Activated naive CD4-positive, alpha-beta T cell treated with anti-CD3 and anti-CD28 coated beads for 36 hours (primary cell): ENCODE measurements around the gene ECHDC1. TPM values are rescaled to one million over a fixed set of nuclear protein-coding genes. Genes with fewer than 3 reads are reported as not detected.

Source experiments
- CTCF ChIA-PET: fragments of 350-600 bp; sonication (Branson Sonifier 250); formaldehyde crosslinking; loops from one replicate; lab custom pipeline; 2021; ENCODE audit warnings: antibody characterized with exemption; lab: Charles Lee
- DNase-seq: peaks from one replicate; pipeline ENCODE4 v3.0.0-alpha.2; 2020
- H3K27ac Mint-ChIP-seq: one replicate; pipeline ENCODE4 v1.8.0; 2021; ENCODE audit warnings: mild to moderate bottlenecking, mixed read lengths
- H3K27me3 Mint-ChIP-seq: one replicate; pipeline ENCODE4 v1.8.0; 2021; ENCODE audit warnings: low read depth, mixed read lengths
- H3K36me3 Mint-ChIP-seq: one replicate; pipeline ENCODE4 v1.8.0; 2021; ENCODE audit warnings: low read depth, mixed read lengths
- H3K4me1 Mint-ChIP-seq: one replicate; pipeline ENCODE4 v1.8.0; 2021; ENCODE audit warnings: low read depth, mixed read lengths
- H3K4me3 Mint-ChIP-seq: one replicate; pipeline ENCODE4 v1.8.0; 2021; ENCODE audit warnings: mild to moderate bottlenecking, moderate library complexity, mixed read lengths
- H3K9me3 Mint-ChIP-seq: one replicate; pipeline ENCODE4 v1.8.0; 2021; ENCODE audit warnings: mixed read lengths
- intact Hi-C: fragments of 100-400 bp; cut with micrococcal nuclease; formaldehyde crosslinking; loops from one replicate; pipeline ENCODE4 v1.15.1; 2023
- total RNA-seq, 2 experiments: library from RNA; stranded (reverse); gene quantifications; one replicate each; pipeline ENCODE4 v1.2.3, GENCODE V29; 2021

Gene ECHDC1
- total RNA-seq, 2 experiments from 2014 or later, result 40.1 to 41.4 TPM

GRCh38 chr6:127299522-127300240 is 43.7 kb downstream of the ECHDC1 start:
- intact Hi-C loops, result no loop called here
- DNase-seq, result no peak
- no peak overlapping the region for H3K27ac Mint-ChIP-seq

DNA sequence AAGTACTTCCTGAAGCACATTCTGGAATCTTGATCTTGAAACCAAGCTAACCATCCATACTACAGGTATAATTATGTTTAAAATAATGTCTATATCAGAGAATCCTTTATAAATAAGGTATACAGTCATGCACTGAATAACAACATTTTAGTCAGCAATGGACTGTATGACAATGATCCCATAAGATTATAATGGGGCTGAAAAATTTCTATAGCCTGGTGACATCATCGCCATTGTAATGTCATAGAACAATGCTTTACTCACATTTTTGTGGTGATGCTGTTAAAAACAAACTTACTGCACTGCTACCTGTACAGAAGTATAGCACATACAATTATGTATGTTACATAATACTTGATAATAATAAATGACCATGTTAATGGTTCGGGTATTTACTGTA is 44.9 kb downstream of the ECHDC1 start:
- Mint-ChIP-seq H3K36me3 (peaks cover 6% of the 10 kb centered on the region), H3K27me3 (no peaks in the 10 kb centered on the region), H3K4me1 (peaks cover 21% of the 10 kb centered on the region), H3K4me3 (no peak overlapping the region), H3K27ac (no peak overlapping the region), H3K9me3 (no peaks in the 10 kb centered on the region)
- intact Hi-C loops, result no loop called here
- CTCF ChIA-PET, result interaction anchor here (1.2 to 1.3 kb wide), 2 partner anchors 14 to 29 kb away, joined by 3 to 9 read pairs; no protein-coding TSS in a partner anchor
- no peak for DNase-seq

More at GRCh38 chr6:127299522-127300240, 43.7 kb downstream of the ECHDC1 start:
- CTCF ChIA-PET, result interaction anchor here (0.6 to 1.5 kb wide), 6 partner anchors 13 to 274 kb away, joined by 3 to 9 read pairs (median 3); no protein-coding TSS in a partner anchor
- Mint-ChIP-seq H3K27me3 (no peaks in the 10 kb centered on the region), H3K9me3 (no peaks in the 10 kb centered on the region), H3K36me3 (peaks cover 2% of the 10 kb centered on the region), H3K4me3 (no peak overlapping the region), H3K4me1 (peaks cover 22% of the 10 kb centered on the region)

DNA sequence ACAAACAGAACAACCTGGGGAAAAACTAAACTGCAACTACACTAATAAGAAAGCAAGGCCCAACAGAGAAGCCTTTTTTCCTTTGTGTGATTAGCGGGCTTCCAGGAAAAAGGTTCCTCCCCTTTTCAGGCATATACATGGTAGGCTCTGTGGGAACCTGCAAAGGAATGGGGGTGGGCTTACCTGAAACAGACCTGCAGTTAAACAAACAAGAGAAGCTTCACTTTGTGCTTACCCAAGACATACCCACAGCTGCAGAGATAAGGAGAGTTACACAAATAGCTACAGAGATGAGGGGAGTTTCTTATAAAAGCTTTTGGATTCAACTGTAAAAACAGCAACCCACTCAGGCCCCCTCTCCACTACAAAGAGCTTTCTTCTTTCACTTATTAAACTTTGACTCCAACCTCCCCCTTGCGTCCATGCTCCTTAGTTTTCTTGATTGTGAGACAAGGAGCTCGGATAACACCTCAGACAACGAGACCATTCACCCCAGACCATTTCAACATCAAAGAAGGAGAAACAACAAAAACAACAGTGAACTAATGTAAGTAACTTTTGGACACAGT is 45.8 kb downstream of the ECHDC1 start:
- CTCF ChIA-PET, result interaction anchor here (1.2 kb wide), 1 partner anchor 28 kb away, joined by 3 read pairs; no protein-coding TSS in a partner anchor
- H3K9me3 Mint-ChIP-seq, result no peaks in the 10 kb centered on the region
- H3K27ac Mint-ChIP-seq, result no peak overlapping the region
- H3K27me3 Mint-ChIP-seq, result no peaks in the 10 kb centered on the region
- peaks cover 24% of the 10 kb centered on the region for H3K4me1 Mint-ChIP-seq
- H3K4me3 Mint-ChIP-seq, result no peak overlapping the region
- DNase-seq, result no peak
- peaks cover 8% of the 10 kb centered on the region for H3K36me3 Mint-ChIP-seq
- intact Hi-C loops, result no loop called here

DNA sequence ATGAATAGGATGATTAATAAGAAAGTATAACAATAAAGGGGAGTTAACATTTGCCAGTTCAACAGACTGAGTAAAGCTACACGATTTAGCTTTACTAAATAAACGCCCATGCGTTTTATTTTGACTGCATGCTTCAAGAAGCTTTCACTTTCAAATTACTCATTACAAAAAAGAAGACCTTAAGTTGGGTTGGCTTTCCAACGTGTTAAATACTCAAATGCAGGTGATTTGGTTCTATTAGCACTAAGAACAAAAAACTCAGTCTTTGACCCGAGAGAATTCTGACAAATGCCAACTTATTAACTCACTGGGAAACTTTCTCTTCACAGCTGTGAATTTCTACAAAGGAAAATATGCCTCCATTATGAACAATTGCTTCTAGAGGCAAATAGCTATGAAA is 51.9 kb downstream of the ECHDC1 start:
- DNase-seq, result no peak
- no peaks in the 10 kb centered on the region for H3K27me3 Mint-ChIP-seq
- no peaks in the 10 kb centered on the region for H3K9me3 Mint-ChIP-seq
- CTCF ChIA-PET, result interaction anchor here (0.8 to 2.8 kb wide), 6 partner anchors 14 to 248 kb away, joined by 3 to 12 read pairs (median 3); partner anchors contain the start of genes MTCL3 and RNF146
- H3K4me3 Mint-ChIP-seq, result no peak overlapping the region
- H3K36me3 Mint-ChIP-seq, result peaks cover 28% of the 10 kb centered on the region
- intact Hi-C loops, result loop anchor here (1.0 kb wide), 5 partner anchors 25 to 225 kb away; partner anchors contain the start of genes ECHDC1 and RNF146
- peaks cover 47% of the 10 kb centered on the region for H3K4me1 Mint-ChIP-seq
- H3K27ac Mint-ChIP-seq, result no peak overlapping the region

DNA sequence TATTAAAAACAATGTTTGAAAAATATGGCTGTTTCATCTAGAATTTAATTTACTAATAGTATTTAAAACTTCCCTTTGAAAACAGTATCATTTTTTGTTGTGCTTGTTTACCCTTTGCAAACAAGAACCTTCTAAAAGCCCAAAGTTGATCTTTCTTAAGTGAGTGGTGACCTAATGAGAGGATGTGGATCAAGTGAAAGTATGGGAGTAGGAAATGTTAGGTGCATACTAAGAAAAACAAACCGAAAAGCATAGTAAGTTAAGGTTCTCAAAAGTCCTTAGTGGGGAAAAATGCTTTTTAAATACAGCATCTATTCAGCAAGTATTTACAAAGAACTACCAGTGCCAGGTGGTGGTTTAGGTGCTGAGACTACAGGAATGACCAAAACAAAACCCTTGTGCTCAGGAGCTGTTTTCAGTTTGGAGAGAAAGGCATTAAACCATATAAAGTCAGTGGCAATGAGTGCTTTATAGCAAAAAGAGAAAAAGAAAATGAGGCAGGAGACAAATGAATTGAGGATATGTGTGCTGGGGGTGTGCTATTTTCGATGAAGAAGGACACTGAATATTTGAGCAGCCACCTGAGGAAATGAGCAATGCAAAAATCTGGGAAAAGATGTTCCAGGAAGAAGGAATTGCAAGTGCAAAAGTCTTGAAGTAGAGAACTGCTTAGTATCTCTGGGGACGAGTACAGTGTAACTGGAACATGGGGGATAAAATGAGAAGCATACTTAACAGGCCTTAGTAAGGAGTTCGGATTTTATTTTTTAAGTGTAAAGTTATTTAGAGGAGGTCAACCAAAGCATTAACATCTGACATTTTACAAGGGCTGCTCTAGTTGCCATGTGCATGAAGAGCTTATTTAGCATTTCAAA is 52.8 kb downstream of the ECHDC1 start:
- no peak overlapping the region for H3K27ac Mint-ChIP-seq
- DNase-seq, result no peak
- CTCF ChIA-PET, result interaction anchor here (1.0 to 2.8 kb wide), 6 partner anchors 14 to 256 kb away, joined by 3 to 12 read pairs (median 4); partner anchors contain the start of genes MTCL3 and RNF146
- H3K9me3 Mint-ChIP-seq, result no peaks in the 10 kb centered on the region
- H3K4me1 Mint-ChIP-seq, result peaks cover 47% of the 10 kb centered on the region
- no peak overlapping the region for H3K4me3 Mint-ChIP-seq
- no peaks in the 10 kb centered on the region for H3K27me3 Mint-ChIP-seq
- H3K36me3 Mint-ChIP-seq, result peaks cover 35% of the 10 kb centered on the region
- intact Hi-C loops, result loop anchor here (1.0 kb wide), 5 partner anchors 24 to 226 kb away; partner anchors contain the start of genes ECHDC1 and RNF146

GRCh38 chr6:127289934-127290333 is 53.5 kb downstream of the ECHDC1 start:
- Mint-ChIP-seq H3K4me3 (no peak overlapping the region), H3K36me3 (peaks cover 35% of the 10 kb centered on the region), H3K27me3 (no peaks in the 10 kb centered on the region), H3K4me1 (peaks cover 45% of the 10 kb centered on the region), H3K9me3 (no peaks in the 10 kb centered on the region), H3K27ac (no peak overlapping the region)
- CTCF ChIA-PET, result interaction anchor here (0.7 to 2.8 kb wide), 5 partner anchors 12 to 257 kb away, joined by 3 to 12 read pairs (median 4); partner anchors contain the start of gene RNF146
- DNase-seq, result no peak
- intact Hi-C loops, result no loop called here

- no peak for DNase-seq
- intact Hi-C loops, result no loop called here
- Mint-ChIP-seq H3K27me3 (no peaks in the 10 kb centered on the region), H3K27ac (no peak overlapping the region), H3K9me3 (no peaks in the 10 kb centered on the region), H3K36me3 (peaks cover 37% of the 10 kb centered on the region), H3K4me1 (peaks cover 41% of the 10 kb centered on the region), H3K4me3 (no peak overlapping the region)
- CTCF ChIA-PET, result no interaction called here
These were observed 54.7 kb downstream of the ECHDC1 start for GRCh38 chr6:127288705-127289104.

GRCh38 chr6:127282184-127282583 is 61.2 kb downstream of the ECHDC1 start:
- Mint-ChIP-seq H3K4me3 (no peak overlapping the region), H3K9me3 (no peaks in the 10 kb centered on the region), H3K27me3 (no peaks in the 10 kb centered on the region), H3K36me3 (peaks cover 36% of the 10 kb centered on the region), H3K27ac (no peak overlapping the region), H3K4me1 (peaks cover 9% of the 10 kb centered on the region)
- CTCF ChIA-PET, result no interaction called here
- intact Hi-C loops, result no loop called here
- no peak for DNase-seq

- CTCF ChIA-PET, result interaction anchor here (1.0 kb wide), 1 partner anchor 10 kb away, joined by 3 read pairs; no protein-coding TSS in a partner anchor
- peaks cover 13% of the 10 kb centered on the region for H3K4me1 Mint-ChIP-seq
- no peak overlapping the region for H3K4me3 Mint-ChIP-seq
- peaks cover 20% of the 10 kb centered on the region for H3K36me3 Mint-ChIP-seq
- no peak for DNase-seq
- H3K27me3 Mint-ChIP-seq, result no peaks in the 10 kb centered on the region
- H3K27ac Mint-ChIP-seq, result no peak overlapping the region
- intact Hi-C loops, result no loop called here
- no peaks in the 10 kb centered on the region for H3K9me3 Mint-ChIP-seq
These were observed 63.6 kb downstream of the ECHDC1 start for GRCh38 chr6:127279815-127280214.

DNA sequence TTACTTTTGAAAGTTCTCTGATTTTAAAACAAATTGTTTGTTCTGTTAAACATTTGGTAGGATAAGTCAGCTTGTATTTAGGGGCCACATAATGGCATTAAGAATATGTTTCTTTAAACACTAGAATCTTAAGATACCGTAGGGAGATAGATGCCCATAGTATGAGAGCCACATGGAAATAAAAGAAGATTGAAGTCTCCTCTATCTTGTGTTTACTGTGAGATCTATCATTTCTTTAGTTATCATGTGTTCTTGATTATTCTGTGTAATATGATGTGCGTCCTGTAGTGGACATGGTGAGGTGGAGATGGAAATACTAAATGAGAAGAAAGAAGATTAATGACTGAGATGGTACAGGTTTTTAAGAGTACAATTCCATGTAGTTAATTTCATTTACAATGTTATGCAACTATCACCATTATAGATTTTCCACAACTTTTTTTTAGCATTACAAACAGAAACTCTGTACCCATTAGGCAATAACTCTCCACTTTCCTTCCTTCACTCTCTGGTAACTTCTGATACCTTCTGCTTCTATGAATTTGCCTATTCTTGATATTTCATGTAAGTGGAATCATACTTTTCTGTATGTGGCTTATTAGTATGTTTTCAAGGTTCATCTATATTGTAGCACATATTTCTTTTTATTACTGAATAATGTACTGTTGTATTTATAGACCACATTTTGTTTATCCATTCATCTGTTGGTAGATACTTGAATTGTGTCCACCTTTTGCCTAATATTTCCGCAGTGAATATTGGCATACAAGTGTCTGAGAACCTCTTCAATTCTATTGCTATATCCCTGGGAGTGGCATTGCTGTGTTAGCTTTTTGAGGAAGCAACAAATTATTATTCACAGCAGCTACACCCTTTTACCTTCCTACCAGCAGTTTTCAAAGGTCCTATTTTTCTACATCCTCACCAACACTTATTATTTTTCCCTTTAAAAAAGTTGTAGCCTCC is 65.2 kb downstream of the ECHDC1 start:
- Mint-ChIP-seq H3K4me3 (no peak overlapping the region), H3K27me3 (no peaks in the 10 kb centered on the region), H3K9me3 (no peaks in the 10 kb centered on the region), H3K27ac (no peak overlapping the region), H3K4me1 (peaks cover 19% of the 10 kb centered on the region), H3K36me3 (peaks cover 14% of the 10 kb centered on the region)
- no peak for DNase-seq
- intact Hi-C loops, result no loop called here
- CTCF ChIA-PET, result interaction anchor here (0.7 kb wide), 1 partner anchor 11 kb away, joined by 4 read pairs; the partner anchor contains the start of gene RNF146

- Mint-ChIP-seq H3K36me3 (peaks cover 2% of the 10 kb centered on the region), H3K9me3 (no peaks in the 10 kb centered on the region), H3K27me3 (no peaks in the 10 kb centered on the region), H3K27ac (no peak overlapping the region), H3K4me3 (no peak overlapping the region), H3K4me1 (peaks cover 24% of the 10 kb centered on the region)
- no peak for DNase-seq
- CTCF ChIA-PET, result interaction anchor here (1.3 to 2.5 kb wide), 3 partner anchors 10 to 11 kb away, joined by 5 to 9 read pairs (median 6); partner anchors contain the start of gene RNF146
- intact Hi-C loops, result no loop called here
These were observed 67.1 kb downstream of the ECHDC1 start for GRCh38 chr6:127276331-127276730.
